K562 (cell line): ENCODE results near the gene RNF43. TPM values are rescaled to one million over a fixed set of nuclear protein-coding genes. Genes with fewer than 3 reads are reported as not detected.

Source experiments
- CCAR2 ChIP-seq: fragments of 200-400 bp; formaldehyde crosslinking; IDR thresholded peaks from 2 replicates; pipeline ENCODE4 v1.6.1; 2017; ENCODE audit warnings: mild to moderate bottlenecking, low read depth, low read length
- CSDE1 ChIP-seq, 2 experiments: fragments of 450-650 bp; IDR thresholded peaks; 2 replicates each; pipeline ENCODE4 v1.6.1; 2016; ENCODE audit warnings: mild to moderate bottlenecking in 1 of 2
- FOS ChIP-seq: IDR thresholded peaks from 3 replicates; pipeline ENCODE4 v1.6.1; 2011; ENCODE audit not compliant: insufficient read length; ENCODE audit errors: extremely low read depth
- FOXJ2 ChIP-seq: fragments of 200-800 bp; sonication (Bioruptor generic); IDR thresholded peaks from 2 replicates; pipeline ENCODE4 v1.6.1; 2016; ENCODE audit warnings: missing genetic modification characterization, missing compliant biosample characterization
- MAX ChIP-seq: sonication (generic); formaldehyde crosslinking; IDR thresholded peaks from 2 replicates; pipeline ENCODE4 v1.9.0; 2022; ENCODE audit warnings: mild to moderate bottlenecking, missing genetic modification reagents
- MEF2D ChIP-seq: conservative IDR thresholded peaks from 2 replicates; pipeline ENCODE4 v1.6.1; 2016; ENCODE audit warnings: low read depth, missing genetic modification characterization, missing compliant biosample characterization
- NFRKB ChIP-seq: fragments of 450-650 bp; IDR thresholded peaks from 2 replicates; pipeline ENCODE4 v1.6.1; 2016; ENCODE audit warnings: low read depth
- PRPF4 ChIP-seq: fragments of 200-400 bp; formaldehyde crosslinking; IDR thresholded peaks from one replicate; pipeline ENCODE4 v1.6.1; 2017; ENCODE audit warnings: low read length, low read depth, mild to moderate bottlenecking; ENCODE audit not compliant: insufficient read depth, poor library complexity, severe bottlenecking
- RUNX1 ChIP-seq: sonication (generic); IDR thresholded peaks from 2 replicates; pipeline ENCODE4 v1.6.1; 2016; ENCODE audit warnings: antibody characterized with exemption, low read depth
- TEAD2 ChIP-seq: fragments of 450-650 bp; IDR thresholded peaks from 2 replicates; pipeline ENCODE4 v1.6.1; 2016; ENCODE audit warnings: missing genetic modification characterization, control low read depth, missing compliant biosample characterization
- THAP12 ChIP-seq: fragments of 250-450 bp; sonication (Bioruptor Pico); IDR thresholded peaks from 2 replicates; pipeline ENCODE4 v1.9.0; 2021; ENCODE audit warnings: mild to moderate bottlenecking, inconsistent platforms
- TRIM28 ChIP-seq: fragments of 450-650 bp; IDR thresholded peaks from 2 replicates; pipeline ENCODE4 v1.6.1; 2017
- YY1 ChIP-seq, 3 experiments: IDR thresholded peaks; 2 replicates each; pipeline ENCODE4 v1.6.1; 2011; ENCODE audit warnings: low read length in 2 of 3, mild to moderate bottlenecking in 2 of 3, moderate library complexity in 2 of 3, borderline replicate concordance in 1 of 3, control low read depth in 1 of 3, low read depth in 1 of 3; ENCODE audit not compliant: insufficient read depth in 3 of 3, insufficient replicate concordance in 2 of 3, control insufficient read depth in 1 of 3, insufficient read length in 1 of 3; ENCODE audit errors: extremely low read depth in 1 of 3
- ZFPM2 ChIP-seq: fragments of 250-450 bp; sonication (Bioruptor Pico); IDR thresholded peaks from 2 replicates; pipeline ENCODE4 v1.5.1; 2022; ENCODE audit warnings: mild to moderate bottlenecking
- ZNF134 ChIP-seq: fragments of 250-450 bp; sonication (Bioruptor Pico); conservative IDR thresholded peaks from 2 replicates; pipeline ENCODE4 v1.4.0; 2020
- ZNF212 ChIP-seq: fragments of 450-650 bp; formaldehyde crosslinking; IDR thresholded peaks from 2 replicates; pipeline ENCODE4 v1.4.0; 2020; ENCODE audit warnings: mild to moderate bottlenecking
- ZNF644 ChIP-seq: fragments of 200-800 bp; sonication (Bioruptor generic); IDR thresholded peaks from 2 replicates; pipeline ENCODE4 v1.6.1; 2016; ENCODE audit warnings: low read depth, missing genetic modification characterization, missing compliant biosample characterization
- ZNF76 ChIP-seq: fragments of 250-450 bp; sonication (Bioruptor Pico); IDR thresholded peaks from 2 replicates; pipeline ENCODE4 v1.4.0; 2020; ENCODE audit warnings: mild to moderate bottlenecking, moderate library complexity, borderline replicate concordance
- polyA plus RNA-seq, 8 experiments: library from polyadenylated mRNA; depleted of rRNA in 4 of 8; stranded (reverse) in 5 of 8; unstranded in 3 of 8; fragments of >200 nt; fragmentation: Nextera tagmentation in 2 of 8; fragmentation: Illumina TruSeq in 1 of 8; extraction: Ambion mirVana in 2 of 8; extraction: Trizol in 1 of 8; gene quantifications; 2 replicates each; pipeline versions ENCODE4 v1.2.1 to v1.2.3, GENCODE V29; 2011 to 2014; ENCODE audit warnings: inconsistent platforms in 1 of 8, missing spikeins in 1 of 8
- total RNA-seq, 7 experiments: library from RNA; depleted of rRNA in 6 of 7; stranded (reverse); fragments of >200 nt in 6 of 7; fragmentation: Illumina TruSeq in 2 of 7; extraction: Trizol in 2 of 7; gene quantifications; 2 replicates each; pipeline versions ENCODE4 v1.2.1 to v1.2.3, GENCODE V29; 2011 to 2021; ENCODE audit warnings: low replicate concordance in 1 of 7
- TF ChIP-seq, protein P1 (sequence below): sonication (generic); formaldehyde crosslinking; IDR thresholded peaks from 2 replicates; pipeline ENCODE4 v1.8.0; 2022; ENCODE audit warnings: mild to moderate bottlenecking, missing genetic modification reagents
- TF ChIP-seq, protein P2 (sequence below): sonication (generic); formaldehyde crosslinking; IDR thresholded peaks from 2 replicates; pipeline ENCODE4 v1.8.1; 2023; ENCODE audit warnings: mild to moderate bottlenecking, missing genetic modification reagents
- TF ChIP-seq, protein P3 (sequence below): fragments of 450-650 bp; formaldehyde crosslinking; IDR thresholded peaks from 2 replicates; pipeline ENCODE4 v1.4.0; 2022; ENCODE audit warnings: missing genetic modification characterization

RNF43 gene
- total and polyA plus RNA-seq, 9 of the 15 experiments (the other 6 are each of a cell fraction or from before 2014, with no cell fraction given): 0.29 to 2.7 (median 1.4) TPM

DNA sequence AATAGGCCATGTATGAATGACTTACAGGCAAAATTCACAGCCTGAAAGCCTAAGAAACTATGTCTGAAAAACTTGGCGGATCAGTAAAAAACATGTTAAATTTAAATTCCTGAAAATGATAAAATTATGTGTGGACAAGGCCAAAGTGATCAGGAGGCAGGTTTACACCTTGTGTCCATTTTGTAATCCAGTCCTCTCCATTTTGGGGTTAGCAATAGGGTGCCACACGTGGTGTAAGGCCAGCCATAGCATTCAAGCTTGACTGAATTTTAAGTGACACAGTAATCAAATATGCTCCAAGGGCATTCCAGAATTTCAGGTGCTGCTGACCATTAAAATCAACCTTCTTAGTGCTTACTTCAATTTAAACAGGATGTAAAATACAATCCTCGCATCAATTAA is 2.7 kb downstream of the RNF43 start (continued):
- no peak for TF ChIP-seq THAP12 (CRISPR knock-in tag)
- TF ChIP-seq ZNF134 (CRISPR knock-in tag): no peak
- TF ChIP-seq, protein P1, sequence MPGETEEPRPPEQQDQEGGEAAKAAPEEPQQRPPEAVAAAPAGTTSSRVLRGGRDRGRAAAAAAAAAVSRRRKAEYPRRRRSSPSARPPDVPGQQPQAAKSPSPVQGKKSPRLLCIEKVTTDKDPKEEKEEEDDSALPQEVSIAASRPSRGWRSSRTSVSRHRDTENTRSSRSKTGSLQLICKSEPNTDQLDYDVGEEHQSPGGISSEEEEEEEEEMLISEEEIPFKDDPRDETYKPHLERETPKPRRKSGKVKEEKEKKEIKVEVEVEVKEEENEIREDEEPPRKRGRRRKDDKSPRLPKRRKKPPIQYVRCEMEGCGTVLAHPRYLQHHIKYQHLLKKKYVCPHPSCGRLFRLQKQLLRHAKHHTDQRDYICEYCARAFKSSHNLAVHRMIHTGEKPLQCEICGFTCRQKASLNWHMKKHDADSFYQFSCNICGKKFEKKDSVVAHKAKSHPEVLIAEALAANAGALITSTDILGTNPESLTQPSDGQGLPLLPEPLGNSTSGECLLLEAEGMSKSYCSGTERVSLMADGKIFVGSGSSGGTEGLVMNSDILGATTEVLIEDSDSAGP (CRISPR knock-in tag): no peak
- no peak for TF ChIP-seq CCAR2
- peak; percentile 46 to 93 (median 60) for TF ChIP-seq YY1 (IDR thresholded peaks at IDR 0.05; ENCODE audit: borderline replicate concordance in 1 of 3, control insufficient read depth in 1 of 3, extremely low read depth in 1 of 3, insufficient read depth in 3 of 3, insufficient read length in 1 of 3, insufficient replicate concordance in 2 of 3, low read depth in 1 of 3, low read length in 2 of 3)
- TF ChIP-seq CSDE1 (IDR thresholded peaks at IDR 0.05): no peak
- no peak for TF ChIP-seq FOXJ2 (tag)
- TF ChIP-seq, protein P2, sequence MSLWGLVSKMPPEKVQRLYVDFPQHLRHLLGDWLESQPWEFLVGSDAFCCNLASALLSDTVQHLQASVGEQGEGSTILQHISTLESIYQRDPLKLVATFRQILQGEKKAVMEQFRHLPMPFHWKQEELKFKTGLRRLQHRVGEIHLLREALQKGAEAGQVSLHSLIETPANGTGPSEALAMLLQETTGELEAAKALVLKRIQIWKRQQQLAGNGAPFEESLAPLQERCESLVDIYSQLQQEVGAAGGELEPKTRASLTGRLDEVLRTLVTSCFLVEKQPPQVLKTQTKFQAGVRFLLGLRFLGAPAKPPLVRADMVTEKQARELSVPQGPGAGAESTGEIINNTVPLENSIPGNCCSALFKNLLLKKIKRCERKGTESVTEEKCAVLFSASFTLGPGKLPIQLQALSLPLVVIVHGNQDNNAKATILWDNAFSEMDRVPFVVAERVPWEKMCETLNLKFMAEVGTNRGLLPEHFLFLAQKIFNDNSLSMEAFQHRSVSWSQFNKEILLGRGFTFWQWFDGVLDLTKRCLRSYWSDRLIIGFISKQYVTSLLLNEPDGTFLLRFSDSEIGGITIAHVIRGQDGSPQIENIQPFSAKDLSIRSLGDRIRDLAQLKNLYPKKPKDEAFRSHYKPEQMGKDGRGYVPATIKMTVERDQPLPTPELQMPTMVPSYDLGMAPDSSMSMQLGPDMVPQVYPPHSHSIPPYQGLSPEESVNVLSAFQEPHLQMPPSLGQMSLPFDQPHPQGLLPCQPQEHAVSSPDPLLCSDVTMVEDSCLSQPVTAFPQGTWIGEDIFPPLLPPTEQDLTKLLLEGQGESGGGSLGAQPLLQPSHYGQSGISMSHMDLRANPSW (CRISPR knock-in tag): no peak
- TF ChIP-seq RUNX1: no peak
- TF ChIP-seq ZNF644: no peak
- no peak for TF ChIP-seq TEAD2 (tag)
- TF ChIP-seq ZFPM2 (CRISPR knock-in tag): no peak
- TF ChIP-seq TRIM28: no peak
- TF ChIP-seq FOS: no peak
- TF ChIP-seq, protein P3, sequence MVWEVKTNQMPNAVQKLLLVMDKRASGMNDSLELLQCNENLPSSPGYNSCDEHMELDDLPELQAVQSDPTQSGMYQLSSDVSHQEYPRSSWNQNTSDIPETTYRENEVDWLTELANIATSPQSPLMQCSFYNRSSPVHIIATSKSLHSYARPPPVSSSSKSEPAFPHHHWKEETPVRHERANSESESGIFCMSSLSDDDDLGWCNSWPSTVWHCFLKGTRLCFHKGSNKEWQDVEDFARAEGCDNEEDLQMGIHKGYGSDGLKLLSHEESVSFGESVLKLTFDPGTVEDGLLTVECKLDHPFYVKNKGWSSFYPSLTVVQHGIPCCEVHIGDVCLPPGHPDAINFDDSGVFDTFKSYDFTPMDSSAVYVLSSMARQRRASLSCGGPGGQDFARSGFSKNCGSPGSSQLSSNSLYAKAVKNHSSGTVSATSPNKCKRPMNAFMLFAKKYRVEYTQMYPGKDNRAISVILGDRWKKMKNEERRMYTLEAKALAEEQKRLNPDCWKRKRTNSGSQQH: no peak
- no peak for TF ChIP-seq PRPF4
- no peak for TF ChIP-seq MEF2D
- no peak for TF ChIP-seq MAX
- TF ChIP-seq ZNF212 (CRISPR knock-in tag): no peak
- TF ChIP-seq NFRKB: peak; percentile 79; the same call in 1 of the 2 replicates
- TF ChIP-seq ZNF76 (CRISPR knock-in tag): no peak
